ENCODE measurements around the gene TTC28.

- no peak for TF ChIP-seq POLR2AphosphoS5 (IDR thresholded peaks at IDR 0.05; ENCODE audit: low read depth, low read length)
- TF ChIP-seq POLR2A (IDR thresholded peaks at IDR 0.05; ENCODE audit: borderline replicate concordance, extremely low read depth, insufficient read depth, insufficient read length) = no peak
- TF ChIP-seq CTCF (IDR thresholded peaks at IDR 0.05 in 2 of 3, conservative IDR thresholded peaks at IDR 0.05 in 1 of 3; ENCODE audit: borderline replicate concordance in 1 of 3, insufficient read depth in 1 of 3, low read depth in 2 of 3, low read length in 2 of 3) = no peak
- no peak for TF ChIP-seq REST (IDR thresholded peaks at IDR 0.05; ENCODE audit: low read depth)
- no peak for TF ChIP-seq CEBPB (IDR thresholded peaks at IDR 0.05; ENCODE audit: low read depth)
- no peak for TF ChIP-seq YY1 (IDR thresholded peaks at IDR 0.05; ENCODE audit: extremely low read depth, insufficient replicate concordance, low read depth, low read length)
- TF ChIP-seq SRF (IDR thresholded peaks at IDR 0.05; ENCODE audit: low read depth) = no peak
- TF ChIP-seq MAX (IDR thresholded peaks at IDR 0.05) = no peak
- no peak for TF ChIP-seq EZH2 (IDR thresholded peaks at IDR 0.05)
- no peak for TF ChIP-seq EZH2phosphoT487 (IDR thresholded peaks at IDR 0.05; ENCODE audit: borderline replicate concordance)
- no peak for TF ChIP-seq CBX3 (IDR thresholded peaks at IDR 0.05; ENCODE audit: low read depth)
These were observed 706.6 kb downstream of the TTC28 start for GRCh38 chr22:27972732-27973698.
